Pancreas (tissue), 10 donors: Measurements from ENCODE around the gene LTBP2. TPM values are rescaled to one million over a fixed set of nuclear protein-coding genes. Genes with fewer than 3 reads are reported as not detected.

Source experiments
- ATAC-seq, 4 donors: fragments of 200-7000 bp; cut with Tn5 transposase; one replicate each; pipeline versions ENCODE4 v1.8.0 to v1.9.1; 2020; ENCODE audit warnings: mild to moderate bottlenecking in 4 of 4, moderate library complexity in 4 of 4
- DNase-seq, 6 donors: peaks; one replicate each; pipeline ENCODE4 v3.0.0-alpha.2; 2020
- FAIRE-seq: peaks from 2 replicates; lab custom pipeline; 2012; peaks lifted over from hg19 to GRCh38; lab: Jason Lieb, UNC
- H3K27ac ChIP-seq, 4 donors: fragments of 200-600 bp; sonication (generic); 1 replicate in 3 of 4; 2 replicates in 1 of 4; pipeline versions ENCODE4 v1.5.0 to v1.8.0; 2020
- H3K27me3 ChIP-seq, 4 donors: fragments of 200-600 bp; one replicate each; pipeline ENCODE4 v1.8.0; 2021
- H3K36me3 ChIP-seq, 3 donors: fragments of 200-600 bp; sonication (generic) in 1 of 3; one replicate each; pipeline versions ENCODE4 v1.5.0 to v1.8.0; 2020 to 2021
- H3K4me1 ChIP-seq, 3 donors: fragments of 200-600 bp; one replicate each; pipeline ENCODE4 v1.8.0; 2021
- H3K4me3 ChIP-seq, 4 donors: fragments of 200-600 bp; sonication (generic) in 2 of 4; one replicate each; pipeline versions ENCODE4 v1.5.0 to v1.8.0; 2020 to 2021
- H3K9me3 ChIP-seq, 4 donors: fragments of 200-600 bp; one replicate each; pipeline ENCODE4 v1.8.0; 2021
- CTCF ChIP-seq, 4 donors: fragments of 200-600 bp; sonication (generic) in 3 of 4; IDR thresholded peaks; one replicate each; pipeline versions ENCODE4 v1.5.0 to v1.8.0; 2021; ENCODE audit warnings: antibody characterized with exemption in 4 of 4
- WGBS, 2 donors: extraction: QIAGEN DNeasy Blood & Tissue Kit; methylation state at CpG; one replicate each; pipeline ENCODE4 v1.1.7; 2013; 5-methylcytosine and 5-hydroxymethylcytosine counted together
- intact Hi-C, 3 donors: fragments of 100-400 bp; cut with DNase I; formaldehyde crosslinking; loops; one replicate each; pipeline versions ENCODE4 v1.11.1 to v1.14.2; 2022
- polyA plus RNA-seq, 2 donors: library from polyadenylated mRNA; stranded (reverse); fragments of 200-250 nt; gene quantifications; one replicate each; pipeline ENCODE4 v1.2.3, GENCODE V29; 2013
- total RNA-seq, 6 donors: library from RNA; stranded (reverse); fragmentation: NEBNext Ultra II Directional in 4 of 6; extraction: Animal tissue kit (Norgen Biotek cat#: 25700) in 4 of 6; gene quantifications; one replicate each; pipeline versions ENCODE4 v1.2.1 to v1.2.4, GENCODE V29; 2021 to 2023
- donor health status: healthy with polysubstance abuse.
- donor health status: DM: no; HTN: no; CAD: no; lungs with moderate emphysema.
- donor health status: DM: no; HTN: no; CAD: no.
- donor health status: control.
- donor health status: control.
- donor health status: Bipolar disorder and iron deficiency.
- donor health status: DM: yes; HTN: yes; CAD: no.
- donor health status: DM: no; HTN: no; CAD: no.
- donor health status: DM: no; HTN: no; CAD: no.
- donor health status: DM: yes; HTN: yes; CAD: no.

The LTBP2 gene
- total and polyA plus RNA-seq, 8 donors: 1.8 to 18.1 (median 4.7) TPM

DNA sequence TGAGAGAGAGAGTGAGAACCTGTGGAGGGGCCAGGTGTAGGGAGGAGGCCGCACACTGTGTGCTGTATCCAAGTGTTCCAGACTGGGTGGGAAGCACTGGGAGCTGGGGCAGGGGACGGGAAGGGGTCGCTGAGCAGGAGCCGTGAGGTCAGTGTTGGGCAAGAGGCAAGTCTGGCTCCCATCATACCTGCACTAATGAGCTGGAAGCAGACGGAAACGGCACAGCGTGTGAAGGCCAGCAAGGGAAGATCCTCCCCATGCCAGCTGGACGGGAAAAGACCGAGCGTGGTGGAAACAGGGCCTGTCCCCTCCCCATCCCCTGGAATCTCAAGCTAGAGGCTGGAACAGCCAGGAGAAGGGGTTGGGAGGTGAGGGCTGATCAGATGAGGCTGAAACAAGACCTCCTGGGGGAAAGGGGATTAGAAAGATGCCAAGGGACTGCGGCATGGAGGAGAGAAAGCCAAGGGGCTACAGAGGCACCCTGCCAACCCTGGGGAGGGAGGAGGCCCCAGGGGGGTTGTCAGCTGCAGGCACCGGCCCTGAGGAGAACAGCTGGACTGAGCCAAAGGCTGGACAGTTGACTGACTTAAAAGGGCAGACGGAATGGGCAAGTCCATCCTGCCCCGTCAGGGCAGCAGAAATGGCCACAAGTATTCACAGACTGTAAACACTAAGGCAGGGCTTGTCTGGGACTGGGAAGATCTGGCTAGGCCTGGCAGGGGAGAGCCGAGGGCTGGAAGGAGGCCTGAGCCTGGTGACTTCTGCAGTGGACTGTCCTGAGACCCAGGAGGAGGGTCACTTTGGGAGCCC lies 19.0 kb upstream of the LTBP2 start:
- no peak for ATAC-seq
- no peak for DNase-seq
- intact Hi-C loops: no loop called here
- no peak overlapping the region for H3K4me3 ChIP-seq
- no peak for TF ChIP-seq CTCF (IDR thresholded peaks at IDR 0.05)
- FAIRE-seq: no peak
- no peak overlapping the region for H3K27ac ChIP-seq
- 82 to 85% methylated on average over 15 of the region's 15 CpGs for WGBS, 2 donors
- H3K4me1 ChIP-seq: peaks cover 0 to 4% (median 0%) of the 10 kb centered on the region in 3 donors
- no peaks in the 10 kb centered on the region for H3K36me3 ChIP-seq
- no peaks in the 10 kb centered on the region for H3K9me3 ChIP-seq
- no peaks in the 10 kb centered on the region for H3K27me3 ChIP-seq

DNA sequence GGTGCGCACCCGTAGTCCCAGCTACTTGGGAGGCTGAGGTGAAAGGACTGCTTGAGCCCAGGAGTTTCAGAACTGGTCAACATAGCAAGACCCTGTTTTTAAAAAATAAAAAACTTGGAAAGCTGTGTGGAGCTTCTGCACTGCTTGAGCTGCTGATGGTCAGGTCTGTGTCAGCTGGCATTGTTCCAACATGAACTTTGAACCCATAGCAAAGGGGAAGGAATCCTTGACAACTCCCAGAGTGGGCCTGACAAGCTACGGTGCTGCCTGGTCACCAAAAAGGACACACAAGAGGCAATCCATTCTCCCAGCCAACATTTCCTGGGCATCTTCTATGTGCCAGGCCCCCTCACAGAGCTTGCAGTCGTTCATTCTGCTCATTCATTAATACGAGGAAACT lies 16.4 kb upstream of the LTBP2 start:
- FAIRE-seq (no peak), ATAC-seq (no peak), DNase-seq (no peak)
- intact Hi-C loops: no loop called here
- H3K27me3 ChIP-seq: no peaks in the 10 kb centered on the region
- H3K4me1 ChIP-seq: peaks cover 0 to 3% (median under 1%) of the 10 kb centered on the region in 3 donors
- H3K27ac ChIP-seq: no peak overlapping the region
- H3K9me3 ChIP-seq: no peaks in the 10 kb centered on the region
- no peaks in the 10 kb centered on the region for H3K36me3 ChIP-seq
- WGBS, 2 donors: 65 to 73% methylated on average over 5 of the region's 5 CpGs
- no peak overlapping the region for H3K4me3 ChIP-seq
- no peak for TF ChIP-seq CTCF (IDR thresholded peaks at IDR 0.05)

GRCh38 chr14:74627076-74627475 lies 15.0 kb upstream of the LTBP2 start:
- intact Hi-C loops: no loop called here
- no peak for DNase-seq
- Histone ChIP-seq H3K27me3 (no peaks in the 10 kb centered on the region), H3K27ac (no peak overlapping the region), H3K36me3 (no peaks in the 10 kb centered on the region), H3K4me3 (no peak overlapping the region), H3K9me3 (no peaks in the 10 kb centered on the region), H3K4me1 (peaks cover 0 to 3% (median 0%) of the 10 kb centered on the region in 3 donors)
- no peak for FAIRE-seq
- WGBS, 2 donors: 83 to 90% methylated on average over 8 of the region's 8 CpGs
- no peak for TF ChIP-seq CTCF (IDR thresholded peaks at IDR 0.05)
- no peak for ATAC-seq

GRCh38 chr14:74622257-74622656 lies 10.2 kb upstream of the LTBP2 start:
- intact Hi-C loops: no loop called here
- no peaks in the 10 kb centered on the region for H3K36me3 ChIP-seq
- no peak for TF ChIP-seq CTCF (IDR thresholded peaks at IDR 0.05)
- ATAC-seq (no peak), DNase-seq (no peak), FAIRE-seq (no peak)
- no peaks in the 10 kb centered on the region for H3K27me3 ChIP-seq
- no peak overlapping the region for H3K27ac ChIP-seq
- 78 to 85% methylated on average over 5 of the region's 5 CpGs for WGBS, 2 donors
- no peak overlapping the region for H3K4me3 ChIP-seq
- H3K4me1 ChIP-seq: peaks cover 11 to 30% (median 18%) of the 10 kb centered on the region in 3 donors
- no peaks in the 10 kb centered on the region for H3K9me3 ChIP-seq

DNA sequence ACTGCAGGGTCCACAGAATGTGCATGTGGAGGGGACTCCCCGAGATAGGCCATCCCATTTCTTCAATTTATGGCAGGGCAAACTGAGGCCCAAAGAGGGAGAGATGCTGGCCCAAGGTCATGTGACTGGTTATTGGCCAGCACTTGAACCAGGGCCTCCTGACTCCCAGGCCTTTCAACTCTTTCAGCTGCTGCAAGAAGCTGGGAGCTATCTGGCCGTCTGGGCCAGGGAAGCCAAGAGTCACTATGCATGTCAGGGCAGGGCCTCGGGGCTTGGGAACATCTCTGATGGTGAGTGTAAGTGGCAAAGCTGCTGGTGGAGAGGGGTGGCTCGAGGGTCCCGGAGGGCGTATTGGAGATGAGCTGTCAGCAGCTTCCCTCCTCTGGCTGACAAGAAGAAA lies 9.5 kb upstream of the LTBP2 start:
- no peak for TF ChIP-seq CTCF (IDR thresholded peaks at IDR 0.05)
- 72 to 88% methylated on average over 6 of the region's 6 CpGs for WGBS, 2 donors
- DNase-seq (no peak), ATAC-seq (no peak), FAIRE-seq (no peak)
- Histone ChIP-seq H3K9me3 (no peaks in the 10 kb centered on the region), H3K27ac (no peak overlapping the region), H3K4me3 (no peak overlapping the region), H3K4me1 (peaks cover 11 to 30% (median 18%) of the 10 kb centered on the region in 3 donors), H3K27me3 (no peaks in the 10 kb centered on the region), H3K36me3 (no peaks in the 10 kb centered on the region)
- intact Hi-C loops: no loop called here
